Muscle layer of duodenum (tissue), 2 donors: ENCODE data around the gene ARPC5.
"Not testable (repeated sequence)": the region's sequence is repeated elsewhere in the genome, so short reads cannot be mapped to it uniquely, and the experiment has no call there.

Source experiments
- H3K27ac ChIP-seq: one replicate; pipeline ENCODE4 v1.7.0; 2013; ENCODE audit warnings: mild to moderate bottlenecking, low read length
- H3K27me3 ChIP-seq: one replicate; pipeline ENCODE4 v1.7.0; 2013; ENCODE audit warnings: low read depth, mild to moderate bottlenecking, control low read depth, low read length
- H3K36me3 ChIP-seq, 2 donors: one replicate each; pipeline ENCODE4 v1.7.0; 2013; ENCODE audit warnings: low read length in 2 of 2, control low read depth in 1 of 2, mild to moderate bottlenecking in 1 of 2; ENCODE audit not compliant: insufficient read depth in 2 of 2, control insufficient read depth in 1 of 2
- H3K4me1 ChIP-seq, 2 donors: one replicate each; pipeline ENCODE4 v1.7.0; 2013; ENCODE audit warnings: low read length in 2 of 2, mild to moderate bottlenecking in 2 of 2, control low read depth in 1 of 2, moderate library complexity in 1 of 2; ENCODE audit not compliant: insufficient read depth in 2 of 2, control insufficient read depth in 1 of 2
- H3K4me3 ChIP-seq, 2 donors: one replicate each; pipeline ENCODE4 v1.7.0; 2013; ENCODE audit warnings: low read length in 2 of 2, low read depth in 1 of 2, mild to moderate bottlenecking in 1 of 2
- H3K9me3 ChIP-seq, 2 donors: one replicate each; pipeline ENCODE4 v1.7.0; 2013; ENCODE audit warnings: low read length in 2 of 2, control low read depth in 1 of 2, mild to moderate bottlenecking in 1 of 2; ENCODE audit not compliant: control insufficient read depth in 1 of 2
- donor health status: healthy.

Gene ARPC5

GRCh38 chr1:183635606-183636333, at the start of gene ARPC5:
ARPC5 (minus strand) TSS chr1:183635783; CDS start chr1:183635659, 124 bp downstream.
- Histone ChIP-seq H3K27me3 (no peaks in the 10 kb centered on the region), H3K4me1 (peaks cover 6 to 32% of the 10 kb centered on the region in 2 donors), H3K4me3 (peak within 1 kb of the TSS; percentile 84 to 89), H3K9me3 (no peaks in the 10 kb centered on the region), H3K36me3 (peaks cover 2 to 12% of the 10 kb centered on the region in 2 donors), H3K27ac (peak within 1 kb of the TSS; percentile 94)

DNA sequence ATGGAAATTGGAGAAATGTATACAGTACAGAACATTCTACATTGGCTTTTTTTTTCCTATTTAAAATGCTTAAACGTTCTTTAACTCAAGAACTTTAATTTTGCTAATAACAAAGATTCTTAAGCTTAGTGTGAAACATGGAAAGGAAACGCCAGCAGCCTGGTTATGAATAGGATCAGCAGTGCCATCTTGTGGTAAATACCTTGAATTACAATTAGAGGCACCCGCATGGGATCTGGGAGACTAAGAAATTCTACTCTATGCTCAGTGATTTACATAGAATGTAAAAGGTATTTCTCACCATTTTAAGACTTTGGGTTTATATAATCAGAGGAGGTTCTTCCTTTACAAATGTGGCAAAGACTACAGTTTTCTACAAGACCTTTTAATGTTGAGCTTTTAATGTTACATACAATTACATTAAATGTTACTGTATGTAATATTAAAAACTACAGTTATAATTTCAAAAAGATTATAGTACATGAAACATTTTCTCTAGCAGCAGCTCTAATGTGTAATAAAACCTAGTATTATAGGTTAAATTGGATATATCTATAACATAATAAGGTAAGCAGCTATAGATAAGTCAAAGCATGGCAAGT, 49.6 kb upstream of the ARPC5 start:
- H3K36me3 ChIP-seq, result no peaks in the 10 kb centered on the region
- no peaks in the 10 kb centered on the region for H3K27me3 ChIP-seq
- no peaks in the 10 kb centered on the region for H3K9me3 ChIP-seq
- peaks cover 0 to 3% of the 10 kb centered on the region in 2 donors for H3K4me1 ChIP-seq
- H3K27ac ChIP-seq, result no peak overlapping the region
- H3K4me3 ChIP-seq, result no peak overlapping the region

- not testable (repeated sequence) for H3K4me3 ChIP-seq, H3K36me3 ChIP-seq, H3K27ac ChIP-seq, H3K9me3 ChIP-seq, H3K27me3 ChIP-seq, H3K4me1 ChIP-seq
These were observed 43.8 kb upstream of the ARPC5 start for GRCh38 chr1:183679363-183679762.

- Histone ChIP-seq H3K9me3 (no peaks in the 10 kb centered on the region), H3K36me3 (no peaks in the 10 kb centered on the region), H3K4me3 (no peak overlapping the region), H3K4me1 (peaks cover 0 to 11% of the 10 kb centered on the region in 2 donors), H3K27me3 (no peaks in the 10 kb centered on the region), H3K27ac (no peak overlapping the region)
These were observed 43.2 kb upstream of the ARPC5 start for GRCh38 chr1:183678819-183679218.

- H3K4me1 ChIP-seq, result peaks cover 0 to 12% of the 10 kb centered on the region in 2 donors
- H3K9me3 ChIP-seq, result peaks cover 0 to under 1% of the 10 kb centered on the region in 2 donors
- no peak overlapping the region for H3K4me3 ChIP-seq
These were observed 41.1 kb upstream of the ARPC5 start for GRCh38 chr1:183676586-183677189.

DNA sequence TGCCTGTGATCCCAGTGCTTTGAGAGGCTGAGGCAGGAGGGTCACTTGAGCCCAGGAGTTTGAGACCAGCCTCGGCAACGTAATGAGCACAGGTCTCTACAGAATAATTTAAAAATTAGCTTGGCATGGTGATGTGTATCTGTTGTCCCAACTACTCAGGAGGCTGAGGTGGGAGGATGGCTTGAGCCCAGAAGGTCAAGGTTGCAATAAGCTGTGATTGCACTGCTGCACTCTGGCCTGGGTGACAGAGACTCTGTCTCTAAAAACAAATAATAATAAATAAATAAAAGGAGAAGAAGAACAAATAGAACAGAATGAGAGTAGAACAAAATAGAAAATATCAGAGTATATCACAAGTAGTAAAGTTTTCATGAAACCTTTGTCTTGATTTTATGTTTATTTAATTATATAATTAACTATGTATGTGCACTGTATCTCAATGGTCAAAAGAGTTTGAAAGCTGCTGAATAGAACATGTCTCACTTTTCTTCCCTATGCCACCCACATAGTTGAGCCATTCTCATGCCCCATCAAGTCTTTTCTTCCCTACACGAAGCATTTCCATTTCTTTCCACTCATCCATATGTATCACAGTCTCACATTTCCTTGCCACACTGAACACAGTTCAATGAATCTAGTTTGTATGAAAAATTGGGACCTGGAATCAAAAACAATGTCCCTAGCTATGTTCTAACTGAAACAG, 40.5 kb upstream of the ARPC5 start:
- Histone ChIP-seq H3K36me3 (no peaks in the 10 kb centered on the region), H3K27ac (no peak overlapping the region), H3K4me3 (no peak overlapping the region), H3K4me1 (peaks cover 0 to 12% of the 10 kb centered on the region in 2 donors), H3K9me3 (peaks cover 0 to 4% of the 10 kb centered on the region in 2 donors), H3K27me3 (no peaks in the 10 kb centered on the region)

More at GRCh38 chr1:183676586-183677189, 41.1 kb upstream of the ARPC5 start:
- no peak overlapping the region for H3K27ac ChIP-seq
- no peaks in the 10 kb centered on the region for H3K27me3 ChIP-seq
- H3K36me3 ChIP-seq, result no peaks in the 10 kb centered on the region

- Histone ChIP-seq H3K4me3 (no peak overlapping the region), H3K4me1 (peaks cover 0 to 12% of the 10 kb centered on the region in 2 donors), H3K9me3 (peaks cover 0 to 4% of the 10 kb centered on the region in 2 donors), H3K36me3 (no peaks in the 10 kb centered on the region), H3K27ac (no peak overlapping the region), H3K27me3 (no peaks in the 10 kb centered on the region)
These were observed 39.8 kb upstream of the ARPC5 start for GRCh38 chr1:183675381-183675780.

DNA sequence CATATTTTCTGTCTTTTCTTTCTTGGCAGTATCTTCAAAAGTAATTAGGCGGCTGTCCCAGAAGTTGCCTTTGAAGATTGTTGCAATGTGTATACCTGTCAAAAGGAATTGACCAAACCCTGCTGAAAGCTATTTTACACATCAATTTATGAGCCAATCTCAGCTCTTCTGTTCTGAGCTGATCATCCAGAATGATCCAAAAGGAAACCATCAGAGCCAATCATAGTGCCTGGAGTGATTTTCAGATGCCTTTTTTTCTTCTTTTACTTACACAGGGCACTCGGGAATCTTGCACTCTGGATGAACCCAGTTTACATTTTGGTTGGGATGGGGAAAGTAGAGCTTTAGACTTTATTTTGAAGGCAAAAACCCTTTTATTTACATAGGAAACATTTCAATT, 39.3 kb upstream of the ARPC5 start:
- Histone ChIP-seq H3K27ac (no peak overlapping the region), H3K36me3 (no peaks in the 10 kb centered on the region), H3K27me3 (no peaks in the 10 kb centered on the region), H3K9me3 (peaks cover 0 to 4% of the 10 kb centered on the region in 2 donors), H3K4me3 (no peak overlapping the region), H3K4me1 (peaks cover 0 to 12% of the 10 kb centered on the region in 2 donors)

DNA sequence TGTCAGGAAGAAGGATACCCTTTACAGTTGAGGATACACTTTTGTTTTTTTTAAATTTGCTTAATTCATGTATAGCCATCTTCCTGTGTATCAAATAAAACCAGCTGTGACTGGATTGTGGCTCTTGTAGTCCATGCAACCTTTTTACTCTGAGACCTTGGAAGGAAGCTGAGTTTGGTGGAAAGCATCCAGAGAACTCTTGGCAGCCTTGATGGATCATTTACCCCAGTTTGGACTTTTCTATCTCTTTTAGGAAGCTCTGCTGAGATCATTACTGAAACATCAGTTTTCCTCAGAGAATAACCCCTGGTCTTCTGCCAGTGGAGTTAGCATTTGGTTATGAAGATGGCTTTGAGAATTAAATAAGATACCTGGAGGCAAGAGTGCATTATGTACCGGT, 38.8 kb upstream of the ARPC5 start:
- Histone ChIP-seq H3K4me1 (peaks cover 0 to 12% of the 10 kb centered on the region in 2 donors), H3K4me3 (no peak overlapping the region), H3K9me3 (peaks cover 0 to 4% of the 10 kb centered on the region in 2 donors), H3K27me3 (no peaks in the 10 kb centered on the region), H3K36me3 (no peaks in the 10 kb centered on the region), H3K27ac (no peak overlapping the region)

- no peaks in the 10 kb centered on the region for H3K27me3 ChIP-seq
These were observed 38.2 kb upstream of the ARPC5 start for GRCh38 chr1:183673605-183674323.

More at GRCh38 chr1:183673605-183674323, 38.2 kb upstream of the ARPC5 start:
- no peaks in the 10 kb centered on the region for H3K36me3 ChIP-seq
- H3K27ac ChIP-seq, result no peak overlapping the region
- no peak overlapping the region for H3K4me3 ChIP-seq
- H3K9me3 ChIP-seq, result peaks cover 0 to 4% of the 10 kb centered on the region in 2 donors
- peaks cover 0 to 12% of the 10 kb centered on the region in 2 donors for H3K4me1 ChIP-seq
